T-helper 2 cell treated with Interferon-gamma antibody and Interleukin-4, amounts not matched to agents 5 μg/mL and 100 μg/mL, for 36 hours (primary cell): Measurements from ENCODE around the gene AFTPH.

Experiments used
- DNase-seq: peaks from one replicate; pipeline ENCODE4 v3.0.0; 2021; ENCODE audit warnings: low spot score
- H3K27ac Mint-ChIP-seq: one replicate; pipeline ENCODE4 v1.8.0; 2021; ENCODE audit warnings: mild to moderate bottlenecking, mixed read lengths
- H3K27me3 Mint-ChIP-seq: one replicate; pipeline ENCODE4 v1.8.0; 2021; ENCODE audit warnings: low read depth, mixed read lengths
- H3K36me3 Mint-ChIP-seq: one replicate; pipeline ENCODE4 v1.8.0; 2021; ENCODE audit warnings: low read depth, mixed read lengths
- H3K4me1 Mint-ChIP-seq: one replicate; pipeline ENCODE4 v1.8.0; 2021; ENCODE audit warnings: low read depth, mixed read lengths
- H3K4me3 Mint-ChIP-seq: one replicate; pipeline ENCODE4 v1.8.0; 2022; ENCODE audit warnings: mild to moderate bottlenecking, moderate library complexity, mixed read lengths
- H3K9me3 Mint-ChIP-seq: one replicate; pipeline ENCODE4 v1.8.0; 2021; ENCODE audit warnings: mixed read lengths

Gene AFTPH

DNA sequence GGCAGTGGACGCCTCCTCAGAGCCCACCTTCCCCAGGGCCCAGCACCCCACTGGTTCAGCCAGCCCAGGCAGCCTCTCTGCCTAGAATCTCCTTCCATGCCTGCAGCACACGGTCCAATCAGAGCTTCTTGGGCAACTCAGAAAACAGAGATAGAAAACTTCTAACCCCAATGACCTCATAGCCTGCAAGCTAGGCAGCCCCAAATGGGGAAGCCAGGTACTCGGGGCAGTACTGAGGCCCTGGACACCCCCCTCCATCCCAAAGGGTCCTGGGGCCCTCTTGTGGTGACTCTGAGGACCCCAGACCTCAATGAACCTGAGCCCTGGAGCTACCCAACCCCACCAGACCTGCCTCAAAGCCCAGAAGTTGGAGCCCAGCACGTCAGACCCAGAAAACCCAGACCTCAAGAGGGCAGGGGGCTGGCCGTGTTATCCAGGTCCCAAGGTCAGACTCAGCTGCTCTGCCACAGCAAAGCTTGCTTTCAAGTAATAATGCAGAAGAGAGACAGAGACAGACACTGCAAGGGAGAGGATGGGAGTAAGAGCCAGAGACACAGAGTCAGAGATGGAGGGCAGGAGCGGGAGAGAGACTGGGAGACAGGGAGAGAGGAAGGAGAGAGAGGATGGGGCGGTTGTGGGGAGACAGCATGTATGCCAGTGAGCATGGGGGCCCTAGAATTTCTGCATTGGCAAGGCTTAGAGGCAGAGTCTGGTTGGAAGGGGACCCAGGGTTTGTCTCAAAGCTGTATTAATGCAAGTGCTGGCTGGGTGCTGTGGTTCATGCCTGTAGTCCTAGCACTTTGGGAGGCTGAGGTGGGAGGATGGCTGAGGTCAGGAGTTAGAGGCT is 101.4 kb downstream of the AFTPH start:
- Mint-ChIP-seq H3K36me3 (no peaks in the 10 kb centered on the region), H3K9me3 (no peaks in the 10 kb centered on the region), H3K27ac (peak overlapping the region; percentile 46), H3K27me3 (peaks cover 5% of the 10 kb centered on the region), H3K4me3 (no peak overlapping the region), H3K4me1 (no peaks in the 10 kb centered on the region)
- DNase-seq, result no peak

- H3K27me3 Mint-ChIP-seq, result no peaks in the 10 kb centered on the region
- H3K4me3 Mint-ChIP-seq, result no peak overlapping the region
- no peaks in the 10 kb centered on the region for H3K9me3 Mint-ChIP-seq
- H3K36me3 Mint-ChIP-seq, result peaks cover 5% of the 10 kb centered on the region
- H3K4me1 Mint-ChIP-seq, result no peaks in the 10 kb centered on the region
- no peak overlapping the region for H3K27ac Mint-ChIP-seq
- no peak for DNase-seq
Measured at GRCh38 chr2:64626146-64626809, 102.2 kb downstream of the AFTPH start.

GRCh38 chr2:64626963-64627760 is 103.0 kb downstream of the AFTPH start:
- Mint-ChIP-seq H3K27ac (no peak overlapping the region), H3K27me3 (no peaks in the 10 kb centered on the region), H3K4me3 (no peak overlapping the region), H3K9me3 (no peaks in the 10 kb centered on the region), H3K4me1 (no peaks in the 10 kb centered on the region), H3K36me3 (peaks cover 8% of the 10 kb centered on the region)
- no peak for DNase-seq

GRCh38 chr2:64627860-64628841 is 104.0 kb downstream of the AFTPH start:
- Mint-ChIP-seq H3K36me3 (peaks cover 10% of the 10 kb centered on the region), H3K27ac (no peak overlapping the region), H3K4me3 (no peak overlapping the region), H3K4me1 (no peaks in the 10 kb centered on the region), H3K27me3 (no peaks in the 10 kb centered on the region), H3K9me3 (no peaks in the 10 kb centered on the region)
- no peak for DNase-seq

DNA sequence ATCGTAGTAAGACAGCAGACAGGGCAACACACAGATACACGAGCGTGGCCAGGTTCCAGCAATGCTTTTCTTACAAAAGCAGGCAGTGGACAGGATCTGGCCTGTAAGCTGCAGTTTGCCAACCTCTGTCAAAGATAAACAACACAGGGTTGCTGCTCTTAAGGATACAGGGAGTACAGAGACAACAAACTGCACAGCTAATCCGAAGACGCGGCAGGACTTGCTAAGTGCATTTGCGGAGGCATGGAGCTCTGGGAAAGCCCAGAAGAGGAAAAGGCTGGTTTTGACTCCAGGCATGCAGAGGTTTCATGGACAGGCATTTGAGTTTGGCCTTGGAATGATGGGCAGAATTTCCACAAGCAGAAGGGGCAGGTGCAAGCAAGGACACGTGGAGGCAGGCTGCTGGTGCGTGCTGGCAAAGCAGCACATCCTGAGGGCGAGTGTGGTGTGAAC is 105.2 kb downstream of the AFTPH start:
- Mint-ChIP-seq H3K4me1 (no peaks in the 10 kb centered on the region), H3K27ac (no peak overlapping the region), H3K27me3 (no peaks in the 10 kb centered on the region), H3K4me3 (no peak overlapping the region), H3K9me3 (no peaks in the 10 kb centered on the region), H3K36me3 (peaks cover 16% of the 10 kb centered on the region)
- DNase-seq, result no peak

GRCh38 chr2:64629875-64630274 is 105.7 kb downstream of the AFTPH start:
- DNase-seq, result no peak
- Mint-ChIP-seq H3K4me1 (no peaks in the 10 kb centered on the region), H3K27me3 (no peaks in the 10 kb centered on the region), H3K36me3 (peaks cover 20% of the 10 kb centered on the region), H3K9me3 (no peaks in the 10 kb centered on the region), H3K4me3 (no peak overlapping the region), H3K27ac (no peak overlapping the region)

DNA sequence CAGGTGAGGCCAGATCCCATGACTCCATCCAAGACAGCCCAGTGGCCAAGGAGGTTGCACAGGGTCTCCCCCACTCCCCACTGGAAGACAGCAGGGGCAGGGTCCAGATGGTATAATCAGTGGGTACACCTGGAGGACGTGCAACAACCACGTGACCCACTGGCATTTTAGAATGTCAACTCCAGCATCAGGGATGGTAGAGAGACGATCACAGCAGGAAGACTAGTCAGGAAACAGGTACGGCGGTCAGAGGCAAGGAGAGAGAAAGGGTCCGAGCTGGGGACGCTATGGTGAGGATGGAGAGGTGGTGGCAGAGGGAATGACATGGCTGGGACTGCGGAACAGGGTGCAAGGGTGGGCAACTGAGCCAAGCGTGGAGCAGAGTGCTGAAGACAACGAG is 106.6 kb downstream of the AFTPH start:
- Mint-ChIP-seq H3K36me3 (peaks cover 24% of the 10 kb centered on the region), H3K27me3 (no peaks in the 10 kb centered on the region), H3K4me3 (no peak overlapping the region), H3K27ac (no peak overlapping the region), H3K9me3 (no peaks in the 10 kb centered on the region), H3K4me1 (peaks cover 4% of the 10 kb centered on the region)
- DNase-seq, result no peak

GRCh38 chr2:64631771-64632170 is 107.6 kb downstream of the AFTPH start:
- DNase-seq, result no peak
- peaks cover 10% of the 10 kb centered on the region for H3K4me1 Mint-ChIP-seq
- H3K27ac Mint-ChIP-seq, result no peak overlapping the region
- H3K27me3 Mint-ChIP-seq, result no peaks in the 10 kb centered on the region
- no peak overlapping the region for H3K4me3 Mint-ChIP-seq
- peaks cover 31% of the 10 kb centered on the region for H3K36me3 Mint-ChIP-seq
- no peaks in the 10 kb centered on the region for H3K9me3 Mint-ChIP-seq

- peaks cover 24% of the 10 kb centered on the region for H3K4me1 Mint-ChIP-seq
- no peak overlapping the region for H3K27ac Mint-ChIP-seq
- DNase-seq, result no peak
- H3K27me3 Mint-ChIP-seq, result no peaks in the 10 kb centered on the region
- H3K9me3 Mint-ChIP-seq, result no peaks in the 10 kb centered on the region
- no peak overlapping the region for H3K4me3 Mint-ChIP-seq
- H3K36me3 Mint-ChIP-seq, result peaks cover 36% of the 10 kb centered on the region
Measured at GRCh38 chr2:64632835-64633819, 109.0 kb downstream of the AFTPH start.

DNA sequence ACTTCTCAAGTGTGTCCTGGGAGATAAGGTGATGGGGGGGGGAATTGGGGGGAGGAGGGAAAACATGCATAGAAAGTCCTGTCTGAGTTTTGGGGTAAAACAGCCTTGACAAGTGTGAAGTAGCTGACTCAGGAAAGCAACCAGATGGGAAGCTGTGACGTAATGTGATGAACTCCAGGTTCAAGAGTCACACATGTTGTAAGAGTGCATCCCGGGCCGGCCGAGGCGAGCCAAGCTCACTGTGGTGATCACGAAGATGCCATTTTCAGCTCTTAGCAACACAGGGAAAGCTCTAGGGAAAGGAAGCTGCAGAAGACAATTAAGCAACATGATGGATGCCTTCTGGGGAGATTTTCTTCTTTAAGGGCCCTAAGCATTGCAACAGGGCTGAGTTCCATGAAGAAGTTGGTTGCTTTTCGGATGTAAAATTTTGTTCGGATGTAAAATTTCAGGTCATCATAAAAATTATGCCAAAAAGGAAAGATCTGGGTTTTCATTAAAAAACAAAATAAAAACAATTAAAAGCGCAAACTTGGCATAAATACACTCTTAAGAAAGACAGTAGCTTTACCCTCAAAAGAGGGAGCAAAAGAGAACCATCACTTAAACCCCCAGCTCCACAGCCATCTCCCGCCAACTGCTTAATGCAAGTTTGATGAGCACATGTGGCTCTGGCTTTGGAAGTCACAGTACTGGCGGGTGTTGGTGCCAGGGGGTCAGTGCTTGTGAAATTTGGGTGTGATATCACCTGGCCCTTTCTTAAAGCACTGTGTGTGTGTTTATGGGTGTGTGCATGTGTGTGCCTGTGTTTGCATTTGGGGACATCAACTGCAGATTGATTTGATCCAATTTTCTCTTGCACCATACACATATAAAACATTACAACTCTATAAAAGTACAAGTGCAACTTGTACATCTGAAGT is 110.5 kb downstream of the AFTPH start:
- peaks cover 36% of the 10 kb centered on the region for H3K4me1 Mint-ChIP-seq
- no peak for DNase-seq
- no peak overlapping the region for H3K27ac Mint-ChIP-seq
- H3K4me3 Mint-ChIP-seq, result no peak overlapping the region
- no peaks in the 10 kb centered on the region for H3K27me3 Mint-ChIP-seq
- peaks cover 41% of the 10 kb centered on the region for H3K36me3 Mint-ChIP-seq
- H3K9me3 Mint-ChIP-seq, result no peaks in the 10 kb centered on the region

- Mint-ChIP-seq H3K4me3 (peak overlapping the region; percentile 69), H3K27ac (peak overlapping the region; percentile 79), H3K36me3 (peaks cover 36% of the 10 kb centered on the region), H3K27me3 (no peaks in the 10 kb centered on the region), H3K9me3 (no peaks in the 10 kb centered on the region), H3K4me1 (peaks cover 52% of the 10 kb centered on the region)
- no peak for DNase-seq
Measured at GRCh38 chr2:64635976-64636911, 112.1 kb downstream of the AFTPH start.
